ENCODE measurements around the gene PDIA4. TPM values are rescaled to one million over a fixed set of nuclear protein-coding genes. Genes with fewer than 3 reads are reported as not detected.

Gene PDIA4
- total RNA-seq, 1 donor from 2014 or later: 307 TPM

DNA sequence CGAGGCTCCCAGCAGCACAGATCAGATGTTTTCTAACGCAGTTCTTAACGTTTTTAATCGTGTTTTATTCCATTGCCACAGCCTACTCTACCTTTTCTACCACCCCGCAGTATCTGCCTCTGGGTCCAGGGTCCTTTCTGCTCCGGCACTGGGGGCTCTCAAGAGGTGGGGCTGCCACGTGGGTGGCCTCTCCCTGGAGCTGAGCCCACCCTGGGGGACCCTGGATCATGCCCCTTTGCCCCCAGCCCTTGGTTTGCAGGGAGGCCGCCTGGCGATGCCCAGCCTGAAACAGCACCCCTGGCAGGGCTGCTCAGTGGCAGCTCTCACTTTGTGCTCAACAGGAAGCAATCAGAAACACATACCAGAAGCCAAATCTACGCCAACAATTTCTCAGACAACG, 25.3 kb downstream of the PDIA4 start:
- TF ChIP-seq CTCF (conservative IDR thresholded peaks at IDR 0.05; ENCODE audit: low read depth, low read length): no peak
- no peak overlapping the region for H3K4me3 ChIP-seq (ENCODE audit: low read depth, low read length)
- no peak for DNase-seq (ENCODE audit: low read depth)

GRCh38 chr7:149002604-149003003, 25.7 kb downstream of the PDIA4 start:
- no peak for DNase-seq (ENCODE audit: low read depth)
- no peak overlapping the region for H3K4me3 ChIP-seq (ENCODE audit: low read depth, low read length)
- no peak for TF ChIP-seq CTCF (conservative IDR thresholded peaks at IDR 0.05; ENCODE audit: low read depth, low read length)

- no peak for DNase-seq (ENCODE audit: low read depth)
- TF ChIP-seq CTCF (conservative IDR thresholded peaks at IDR 0.05; ENCODE audit: low read depth, low read length): no peak
- H3K4me3 ChIP-seq (ENCODE audit: low read depth, low read length): no peak overlapping the region
Measured at GRCh38 chr7:149001427-149002068, 26.8 kb downstream of the PDIA4 start.

DNA sequence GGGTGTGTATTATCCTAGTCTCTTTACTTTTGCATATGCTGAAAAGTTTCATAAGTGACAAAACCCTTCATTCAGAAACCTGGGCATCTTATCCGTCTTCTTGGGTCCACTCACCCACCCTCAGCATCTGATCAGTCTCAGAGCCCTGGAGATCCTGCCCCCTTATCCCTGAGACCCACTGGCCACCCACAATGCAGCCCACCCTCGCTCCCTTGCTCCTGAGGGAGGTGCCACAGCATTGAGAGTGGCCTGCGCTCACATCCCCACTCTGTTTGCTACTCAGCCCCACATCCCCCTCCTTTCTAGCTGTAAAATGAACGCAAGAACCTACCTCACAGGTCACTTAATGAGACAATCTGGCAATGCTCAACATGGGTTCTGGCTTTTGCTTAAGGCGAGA, 27.3 kb downstream of the PDIA4 start:
- H3K4me3 ChIP-seq (ENCODE audit: low read depth, low read length): no peak overlapping the region
- no peak for DNase-seq (ENCODE audit: low read depth)
- no peak for TF ChIP-seq CTCF (conservative IDR thresholded peaks at IDR 0.05; ENCODE audit: low read depth, low read length)

DNA sequence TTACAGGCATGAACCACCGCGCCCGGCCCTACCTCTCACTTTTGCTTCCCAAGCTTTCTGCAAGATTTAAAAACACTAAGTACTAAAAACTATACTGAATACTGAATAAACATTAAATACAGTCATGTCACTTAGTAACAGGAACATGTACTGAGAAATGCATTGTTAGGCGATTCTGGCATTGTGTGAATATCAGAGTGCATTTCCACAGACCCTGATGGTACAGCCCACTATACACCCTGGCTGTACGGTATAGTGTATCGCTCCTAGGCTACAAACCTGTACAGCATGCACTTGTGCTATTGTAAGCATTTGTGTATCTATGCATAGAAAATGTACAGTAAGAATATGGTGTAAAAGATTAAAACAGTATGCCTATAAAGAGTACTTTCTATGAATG, 29.1 kb downstream of the PDIA4 start:
- no peak for TF ChIP-seq CTCF (conservative IDR thresholded peaks at IDR 0.05; ENCODE audit: low read depth, low read length)

DNA sequence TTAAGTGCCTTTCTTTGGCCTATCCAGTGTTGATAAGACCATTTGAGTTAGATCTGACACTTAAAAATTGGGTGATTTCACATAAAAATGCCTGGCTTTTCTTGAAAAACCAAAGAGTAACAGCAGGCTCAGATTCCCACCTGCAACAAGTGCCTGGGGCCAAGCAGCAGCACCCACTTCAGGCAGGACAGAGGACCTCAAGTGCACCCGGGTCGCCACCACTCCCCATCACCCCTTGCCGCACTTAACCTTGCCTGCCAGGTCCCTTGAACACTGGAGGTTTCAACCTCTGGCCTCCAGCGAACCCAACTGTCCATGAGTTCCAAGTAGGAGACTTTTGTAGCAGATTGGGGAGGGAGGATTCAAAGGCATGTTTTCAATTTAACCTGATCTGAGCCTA, 30.8 kb downstream of the PDIA4 start:
- DNase-seq (ENCODE audit: low read depth): no peak
- TF ChIP-seq CTCF (conservative IDR thresholded peaks at IDR 0.05; ENCODE audit: low read depth, low read length): no peak
- no peak overlapping the region for H3K4me3 ChIP-seq (ENCODE audit: low read depth, low read length)

More for the DNA sequence above, 29.1 kb downstream of the PDIA4 start:
- no peak overlapping the region for H3K4me3 ChIP-seq (ENCODE audit: low read depth, low read length)
- no peak for DNase-seq (ENCODE audit: low read depth)

DNA sequence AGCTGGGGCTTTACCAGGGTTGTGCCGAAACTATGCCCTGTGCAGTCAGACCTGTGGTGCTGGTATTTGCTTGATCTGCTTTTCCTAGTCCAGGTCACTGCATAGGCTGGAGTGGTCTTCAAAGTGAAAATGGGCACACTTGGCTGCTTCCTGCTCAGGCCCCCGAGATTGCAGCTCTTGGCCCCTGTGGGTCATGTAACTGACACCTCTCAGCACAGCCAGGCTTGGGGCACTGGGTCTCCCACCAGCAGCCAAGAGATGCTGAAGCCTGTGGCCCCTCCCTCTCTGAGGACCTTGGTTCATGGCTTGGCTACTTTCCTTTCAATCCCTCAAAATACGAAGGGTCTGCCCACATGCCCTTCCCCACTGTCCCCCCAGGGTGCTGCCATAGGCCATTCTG, 33.7 kb downstream of the PDIA4 start:
- DNase-seq (ENCODE audit: low read depth): no peak
- no peak for TF ChIP-seq CTCF (conservative IDR thresholded peaks at IDR 0.05; ENCODE audit: low read depth, low read length)
- no peak overlapping the region for H3K4me3 ChIP-seq (ENCODE audit: low read depth, low read length)
